Mesenchymal stem cell (in vitro differentiated cells and primary cell): Measurements from ENCODE around the gene DSCAML1.
A peak's percentile ranks its signal among the peaks of the same experiment; 100 is the strongest.

Source experiments
- DNase-seq: peaks from one replicate; pipeline ENCODE4 v3.0.0-alpha.2; 2013
- H2AFZ ChIP-seq: one replicate; pipeline ENCODE4 v1.6.1; 2013; ENCODE audit warnings: low read depth, mild to moderate bottlenecking, control low read depth, inconsistent platforms, low read length, moderate library complexity
- H2AK5ac ChIP-seq: 2 replicates; pipeline ENCODE4 v1.6.1; 2013; ENCODE audit warnings: low read length, moderate library complexity, mild to moderate bottlenecking, inconsistent platforms; ENCODE audit not compliant: severe bottlenecking
- H2BK120ac ChIP-seq: one replicate; pipeline ENCODE4 v1.6.1; 2013; ENCODE audit warnings: low read depth, mild to moderate bottlenecking, inconsistent platforms, low read length, moderate library complexity
- H2BK12ac ChIP-seq, 2 experiments: one replicate each; pipeline ENCODE4 v1.6.1; 2013; ENCODE audit warnings: inconsistent platforms in 2 of 2, low read length in 2 of 2, mild to moderate bottlenecking in 2 of 2, moderate library complexity in 2 of 2, control low read depth in 1 of 2
- H2BK15ac ChIP-seq: one replicate; pipeline ENCODE4 v1.6.1; 2013; ENCODE audit warnings: mild to moderate bottlenecking, low read depth, inconsistent platforms; ENCODE audit not compliant: poor library complexity, severe bottlenecking
- H2BK5ac ChIP-seq: 2 replicates; pipeline ENCODE4 v1.6.1; 2013; ENCODE audit warnings: low read depth, mild to moderate bottlenecking, low read length, control low read depth, inconsistent platforms; ENCODE audit not compliant: poor library complexity, severe bottlenecking
- H3K14ac ChIP-seq, 2 experiments: one replicate each; pipeline ENCODE4 v1.6.1; 2013; ENCODE audit warnings: inconsistent platforms in 2 of 2, low read length in 2 of 2, control low read depth in 1 of 2, mild to moderate bottlenecking in 1 of 2, moderate library complexity in 1 of 2
- H3K18ac ChIP-seq, 2 experiments: one replicate each; pipeline ENCODE4 v1.6.1; 2013; ENCODE audit warnings: inconsistent platforms in 2 of 2, low read length in 2 of 2, control low read depth in 1 of 2, low read depth in 1 of 2, mild to moderate bottlenecking in 1 of 2
- H3K23ac ChIP-seq, 2 experiments: one replicate each; pipeline ENCODE4 v1.6.1; 2013; ENCODE audit warnings: inconsistent platforms in 2 of 2, low read length in 2 of 2, mild to moderate bottlenecking in 2 of 2, moderate library complexity in 2 of 2, control low read depth in 1 of 2
- H3K27ac ChIP-seq: 2 replicates; pipeline ENCODE4 v1.5.1; 2013; ENCODE audit warnings: mild to moderate bottlenecking, moderate library complexity, low read length, control low read depth, inconsistent platforms; ENCODE audit not compliant: poor library complexity, severe bottlenecking
- H3K27me3 ChIP-seq, 2 experiments: 2 replicates each; pipeline versions ENCODE4 v1.6.1 to v1.7.0; 2013; ENCODE audit warnings: low read length in 2 of 2, mild to moderate bottlenecking in 2 of 2, moderate library complexity in 2 of 2, control low read depth in 1 of 2, inconsistent platforms in 1 of 2; ENCODE audit not compliant: control insufficient read depth in 1 of 2, insufficient read depth in 1 of 2
- H3K36me3 ChIP-seq, 2 experiments: 2 replicates each; pipeline versions ENCODE4 v1.6.1 to v1.7.0; 2013; ENCODE audit warnings: low read length in 2 of 2, control low read depth in 1 of 2, inconsistent platforms in 1 of 2, low read depth in 1 of 2, mild to moderate bottlenecking in 1 of 2; ENCODE audit not compliant: insufficient read depth in 2 of 2, control insufficient read depth in 1 of 2
- H3K4ac ChIP-seq, 2 experiments: one replicate each; pipeline ENCODE4 v1.6.1; 2013; ENCODE audit warnings: inconsistent platforms in 2 of 2, low read length in 2 of 2, mild to moderate bottlenecking in 2 of 2, moderate library complexity in 2 of 2, control low read depth in 1 of 2, low read depth in 1 of 2
- H3K4me1 ChIP-seq: 2 replicates; pipeline ENCODE4 v1.6.1; 2013; ENCODE audit warnings: low read depth, low read length, control low read depth; ENCODE audit not compliant: control insufficient read depth, insufficient read depth
- H3K4me2 ChIP-seq: 2 replicates; pipeline ENCODE4 v1.6.1; 2013; ENCODE audit warnings: low read length, mild to moderate bottlenecking, inconsistent platforms; ENCODE audit not compliant: poor library complexity, severe bottlenecking
- H3K4me3 ChIP-seq, 2 experiments: 2 replicates each; pipeline versions ENCODE4 v1.5.1 to v1.7.0; 2013; ENCODE audit warnings: low read length in 2 of 2, mild to moderate bottlenecking in 2 of 2, control low read depth in 1 of 2, low read depth in 1 of 2; ENCODE audit not compliant: insufficient read depth in 1 of 2
- H3K79me1 ChIP-seq: replicated peaks from 2 replicates; pipeline ENCODE4 v1.6.1; 2013; ENCODE audit warnings: mild to moderate bottlenecking, control low read depth, low read length, inconsistent platforms; ENCODE audit not compliant: poor library complexity, severe bottlenecking
- H3K9ac ChIP-seq: 2 replicates; pipeline ENCODE4 v1.7.0; 2013; ENCODE audit warnings: mild to moderate bottlenecking, low read length, moderate library complexity
- H3K9me3 ChIP-seq: 2 replicates; pipeline ENCODE4 v1.7.0; 2013; ENCODE audit warnings: mild to moderate bottlenecking, low read length; ENCODE audit not compliant: control insufficient read depth
- H4K8ac ChIP-seq: one replicate; pipeline ENCODE4 v1.6.1; 2013; ENCODE audit warnings: inconsistent platforms, mild to moderate bottlenecking, low read length, moderate library complexity
- H4K91ac ChIP-seq: one replicate; pipeline ENCODE4 v1.6.1; 2013; ENCODE audit warnings: mild to moderate bottlenecking, low read length, inconsistent platforms
- WGBS: methylation state at CpG from one replicate; pipeline ENCODE4 v1.1.7; 2013; ENCODE audit warnings: mixed read lengths; 5-methylcytosine and 5-hydroxymethylcytosine counted together

DSCAML1 gene

DNA sequence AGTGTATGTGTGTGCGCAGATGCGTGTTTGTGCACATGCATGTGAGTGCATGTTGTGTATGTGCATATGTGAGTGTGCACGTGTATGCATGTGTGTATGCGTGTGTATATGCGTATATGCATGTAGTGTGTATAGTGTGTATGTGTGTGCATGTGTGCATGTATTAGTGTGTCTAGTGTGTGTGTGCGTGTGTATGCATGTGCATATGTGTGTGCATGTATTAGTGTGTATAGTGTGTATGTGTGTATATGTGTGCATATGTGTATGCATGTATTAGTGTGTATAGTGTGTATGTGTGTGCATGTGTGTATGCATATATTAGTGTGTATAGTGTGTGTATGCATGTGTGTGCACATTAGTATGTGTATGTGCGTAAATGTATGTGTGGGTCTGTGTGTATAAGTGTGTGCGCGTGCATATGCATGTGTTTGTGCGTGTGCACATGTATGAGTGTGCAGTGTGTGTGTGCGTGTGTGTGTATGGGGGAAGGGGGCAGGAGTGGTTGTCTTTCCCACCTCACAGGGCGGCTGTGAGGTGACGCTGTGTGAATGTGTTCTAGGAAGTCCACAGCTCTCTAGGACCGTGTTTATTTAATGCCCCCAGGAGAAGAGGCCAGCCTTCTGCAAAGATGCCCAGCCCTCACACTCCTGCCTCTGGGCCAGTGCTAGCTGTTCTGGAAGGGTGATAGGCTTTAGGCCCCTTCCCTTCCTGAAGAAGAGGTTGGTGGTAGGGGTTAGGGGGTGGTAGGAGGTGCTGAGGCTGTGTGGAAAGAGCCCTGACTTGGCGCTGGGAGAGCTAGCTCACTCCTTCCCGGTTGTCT lies 354.8 kb downstream of the DSCAML1 start:
- H3K18ac ChIP-seq = no peak overlapping the region
- H3K27me3 ChIP-seq = peaks cover 50 to 53% of the 10 kb centered on the region in 2 experiments
- H4K8ac ChIP-seq = no peak overlapping the region
- no peak overlapping the region for H2AFZ ChIP-seq
- H3K4me1 ChIP-seq = peaks cover 3% of the 10 kb centered on the region
- no peak overlapping the region for H2BK120ac ChIP-seq
- DNase-seq = no peak
- no peak overlapping the region for H4K91ac ChIP-seq
- H3K4me2 ChIP-seq = no peak overlapping the region
- H2BK15ac ChIP-seq = no peak overlapping the region
- no peak overlapping the region for H2AK5ac ChIP-seq
- no peaks in the 10 kb centered on the region for H3K9me3 ChIP-seq
- no peak overlapping the region for H2BK12ac ChIP-seq
- H2BK5ac ChIP-seq = no peak overlapping the region
- H3K27ac ChIP-seq = no peak overlapping the region
- peak overlapping the region in 1 of 2 experiments; percentile 93 for H3K14ac ChIP-seq
- H3K79me1 ChIP-seq = no peaks in the 10 kb centered on the region
- H3K23ac ChIP-seq = no peak overlapping the region
- WGBS = 84% methylated on average over 16 of the region's 16 CpGs
- no peaks in the 10 kb centered on the region for H3K36me3 ChIP-seq
- H3K4ac ChIP-seq = no peak overlapping the region
- no peak overlapping the region for H3K4me3 ChIP-seq
- no peak overlapping the region for H3K9ac ChIP-seq

- H2BK12ac ChIP-seq = no peak overlapping the region
- H3K27ac ChIP-seq = no peak overlapping the region
- H3K9me3 ChIP-seq = no peaks in the 10 kb centered on the region
- no peak overlapping the region for H3K4me2 ChIP-seq
- no peak overlapping the region for H3K23ac ChIP-seq
- H3K18ac ChIP-seq = no peak overlapping the region
- no peak overlapping the region for H2BK15ac ChIP-seq
- H3K9ac ChIP-seq = no peak overlapping the region
- H3K4me1 ChIP-seq = peaks cover 3% of the 10 kb centered on the region
- no peak overlapping the region for H2BK5ac ChIP-seq
- H3K36me3 ChIP-seq = no peaks in the 10 kb centered on the region
- no peak overlapping the region for H3K14ac ChIP-seq
- no peak overlapping the region for H2AK5ac ChIP-seq
- H3K4ac ChIP-seq = no peak overlapping the region
- no peak overlapping the region for H4K8ac ChIP-seq
- no peak overlapping the region for H2AFZ ChIP-seq
- no peak overlapping the region for H3K4me3 ChIP-seq
- DNase-seq = no peak
- no peak overlapping the region for H2BK120ac ChIP-seq
- 88% methylated on average over 14 of the region's 14 CpGs for WGBS
- H4K91ac ChIP-seq = no peak overlapping the region
- H3K79me1 ChIP-seq = no peaks in the 10 kb centered on the region
- H3K27me3 ChIP-seq = peaks cover 59 to 62% of the 10 kb centered on the region in 2 experiments
Measured at GRCh38 chr11:117441146-117441975, 355.7 kb downstream of the DSCAML1 start.

DNA sequence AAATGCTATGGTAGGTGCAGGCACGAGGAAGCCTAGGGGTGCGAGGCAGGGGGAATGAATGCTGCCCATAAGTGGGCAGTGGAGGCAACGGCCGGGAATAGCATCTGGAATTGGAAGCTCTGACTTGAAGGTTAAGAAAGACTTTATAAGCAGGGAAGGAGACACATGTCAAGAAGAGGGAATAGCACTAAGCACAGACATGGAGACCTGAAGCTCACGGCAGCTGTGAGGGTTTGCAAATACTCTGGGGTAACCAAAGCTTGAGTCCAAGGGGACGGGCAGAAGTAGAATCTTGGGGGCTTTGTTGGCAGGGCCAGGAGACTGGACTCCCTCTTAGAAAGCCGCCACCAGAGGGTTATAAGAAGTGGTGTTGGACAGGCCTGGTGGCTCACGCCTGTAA lies 356.8 kb downstream of the DSCAML1 start:
- no peak overlapping the region for H3K18ac ChIP-seq
- no peak overlapping the region for H2BK5ac ChIP-seq
- no peaks in the 10 kb centered on the region for H3K36me3 ChIP-seq
- H3K9me3 ChIP-seq = no peaks in the 10 kb centered on the region
- 87% methylated on average over 8 of the region's 8 CpGs for WGBS
- H3K4ac ChIP-seq = no peak overlapping the region
- H2BK120ac ChIP-seq = no peak overlapping the region
- no peak overlapping the region for H3K4me2 ChIP-seq
- no peak overlapping the region for H4K8ac ChIP-seq
- H3K9ac ChIP-seq = no peak overlapping the region
- H3K23ac ChIP-seq = no peak overlapping the region
- peaks cover 64 to 72% of the 10 kb centered on the region in 2 experiments for H3K27me3 ChIP-seq
- H2AFZ ChIP-seq = no peak overlapping the region
- H3K4me3 ChIP-seq = no peak overlapping the region
- DNase-seq = no peak
- H2BK12ac ChIP-seq = no peak overlapping the region
- H2AK5ac ChIP-seq = no peak overlapping the region
- peaks cover 3% of the 10 kb centered on the region for H3K4me1 ChIP-seq
- no peak overlapping the region for H3K14ac ChIP-seq
- no peak overlapping the region for H3K27ac ChIP-seq
- no peak overlapping the region for H2BK15ac ChIP-seq
- no peaks in the 10 kb centered on the region for H3K79me1 ChIP-seq
- no peak overlapping the region for H4K91ac ChIP-seq

DNA sequence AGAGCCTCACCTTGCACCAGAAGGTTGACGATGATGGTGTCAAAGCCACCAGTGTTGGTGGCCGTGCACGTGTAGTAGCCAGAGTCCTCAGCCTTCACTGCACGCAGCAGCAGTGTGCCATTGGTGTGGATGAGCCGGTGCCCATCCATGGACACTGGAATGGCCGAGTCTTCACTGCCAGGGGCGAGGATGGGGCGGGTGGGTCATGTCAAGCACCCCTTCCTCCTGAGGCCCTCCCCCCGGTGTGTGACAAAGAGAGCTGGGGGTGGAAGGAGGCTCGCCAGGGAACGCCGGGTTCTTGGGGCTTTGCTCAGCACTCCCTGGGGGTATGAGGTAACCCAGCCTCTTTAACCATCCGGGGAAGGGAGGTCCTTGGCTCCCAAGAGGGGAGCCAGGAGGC lies 357.8 kb downstream of the DSCAML1 start:
- 78% methylated on average over 13 of the region's 13 CpGs for WGBS

More for the DNA sequence above, 357.8 kb downstream of the DSCAML1 start:
- DNase-seq = no peak
- Histone ChIP-seq H2BK120ac (no peak overlapping the region), H2BK15ac (no peak overlapping the region), H3K79me1 (no peaks in the 10 kb centered on the region), H2AFZ (no peak overlapping the region), H3K23ac (no peak overlapping the region), H2BK12ac (no peak overlapping the region), H2AK5ac (no peak overlapping the region), H3K4me3 (no peak overlapping the region), H3K14ac (no peak overlapping the region), H3K18ac (no peak overlapping the region), H3K27me3 (peaks cover 64 to 70% of the 10 kb centered on the region in 2 experiments), H4K91ac (no peak overlapping the region), H2BK5ac (no peak overlapping the region), H3K4ac (no peak overlapping the region), H3K9ac (no peak overlapping the region), H3K36me3 (no peaks in the 10 kb centered on the region), H3K4me2 (no peak overlapping the region), H4K8ac (no peak overlapping the region), H3K4me1 (peaks cover 3% of the 10 kb centered on the region), H3K27ac (no peak overlapping the region), H3K9me3 (no peaks in the 10 kb centered on the region)
